HCT116 (cell line): Measurements from ENCODE around the gene RFX8.
"Not testable (repeated sequence)": the region's sequence is repeated elsewhere in the genome, so short reads cannot be mapped to it uniquely, and the experiment has no call there.

Experiments
- ELF1 ChIP-seq: IDR thresholded peaks from 2 replicates; pipeline ENCODE4 v1.6.1; 2012; ENCODE audit warnings: low read depth, borderline replicate concordance
- EZH2 ChIP-seq: fragments of 200-600 bp; sonication (generic); IDR thresholded peaks from 2 replicates; pipeline ENCODE4 v1.6.1; 2017; ENCODE audit warnings: antibody characterized with exemption, mixed run types
- EZH2phosphoT487 ChIP-seq: fragments of 200-600 bp; IDR thresholded peaks from 2 replicates; pipeline ENCODE4 v1.6.1; 2018; ENCODE audit warnings: antibody characterized with exemption, borderline replicate concordance
- JUND ChIP-seq: IDR thresholded peaks from 2 replicates; pipeline ENCODE4 v1.6.1; 2012
- POLR2A ChIP-seq: IDR thresholded peaks from 2 replicates; pipeline ENCODE4 v1.7.0; 2011; ENCODE audit warnings: borderline replicate concordance; ENCODE audit not compliant: insufficient read depth, insufficient read length; ENCODE audit errors: extremely low read depth
- POLR2AphosphoS5 ChIP-seq: IDR thresholded peaks from 2 replicates; pipeline ENCODE4 v1.6.1; 2011; ENCODE audit warnings: mild to moderate bottlenecking, low read depth, low read length, moderate library complexity
- SP1 ChIP-seq: IDR thresholded peaks from 2 replicates; pipeline ENCODE4 v1.6.1; 2012; ENCODE audit warnings: low read depth
- YY1 ChIP-seq: IDR thresholded peaks from 2 replicates; pipeline ENCODE4 v1.6.1; 2011; ENCODE audit warnings: low read length, low read depth, moderate library complexity, mild to moderate bottlenecking; ENCODE audit not compliant: insufficient replicate concordance; ENCODE audit errors: extremely low read depth
- TF ChIP-seq, protein P1 (sequence below), 3 experiments: fragments of 200-600 bp in 1 of 3; sonication (generic) in 1 of 3; IDR thresholded peaks in 2 of 3; conservative IDR thresholded peaks in 1 of 3; 2 replicates each; pipeline ENCODE4 v1.5.1; 2012 to 2017; ENCODE audit warnings: low read depth in 2 of 3, low read length in 2 of 3, antibody characterized with exemption in 1 of 3, borderline replicate concordance in 1 of 3, control low read depth in 1 of 3, mild to moderate bottlenecking in 1 of 3, mixed read lengths in 1 of 3, mixed run types in 1 of 3, moderate library complexity in 1 of 3; ENCODE audit not compliant: insufficient read depth in 1 of 3
- TF ChIP-seq, protein P2 (sequence below): IDR thresholded peaks from 2 replicates; pipeline ENCODE4 v1.6.1; 2011; ENCODE audit warnings: mild to moderate bottlenecking, low read length, moderate library complexity; ENCODE audit not compliant: insufficient replicate concordance; ENCODE audit errors: extremely low read depth
- TF ChIP-seq, protein P3 (sequence below): IDR thresholded peaks from 2 replicates; pipeline ENCODE4 v1.6.1; 2012

DNA sequence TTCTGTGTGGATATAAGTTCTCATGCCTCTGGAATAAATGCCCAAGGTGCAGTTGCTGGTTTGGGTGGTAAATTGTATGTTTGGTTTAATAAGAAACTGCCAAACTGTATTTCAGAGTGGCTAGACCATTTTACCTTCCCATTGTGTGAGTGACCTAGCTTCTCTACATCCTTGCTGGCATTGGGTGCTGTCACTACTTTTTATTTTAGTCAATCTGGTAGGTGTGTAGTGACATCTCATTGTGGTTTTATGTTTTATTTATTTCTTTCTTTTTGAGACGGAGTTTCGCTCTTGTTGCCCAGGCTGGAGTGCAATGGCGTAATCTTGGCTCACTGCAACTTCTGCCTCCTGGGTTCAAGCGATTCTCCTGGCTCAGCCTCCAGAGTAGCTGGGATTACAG lies 36.4 kb downstream of the RFX8 start:
- TF ChIP-seq YY1, POLR2A, EZH2phosphoT487, SP1, POLR2AphosphoS5, EZH2, ELF1, JUND: not testable (repeated sequence)
- TF ChIP-seq, protein P1, sequence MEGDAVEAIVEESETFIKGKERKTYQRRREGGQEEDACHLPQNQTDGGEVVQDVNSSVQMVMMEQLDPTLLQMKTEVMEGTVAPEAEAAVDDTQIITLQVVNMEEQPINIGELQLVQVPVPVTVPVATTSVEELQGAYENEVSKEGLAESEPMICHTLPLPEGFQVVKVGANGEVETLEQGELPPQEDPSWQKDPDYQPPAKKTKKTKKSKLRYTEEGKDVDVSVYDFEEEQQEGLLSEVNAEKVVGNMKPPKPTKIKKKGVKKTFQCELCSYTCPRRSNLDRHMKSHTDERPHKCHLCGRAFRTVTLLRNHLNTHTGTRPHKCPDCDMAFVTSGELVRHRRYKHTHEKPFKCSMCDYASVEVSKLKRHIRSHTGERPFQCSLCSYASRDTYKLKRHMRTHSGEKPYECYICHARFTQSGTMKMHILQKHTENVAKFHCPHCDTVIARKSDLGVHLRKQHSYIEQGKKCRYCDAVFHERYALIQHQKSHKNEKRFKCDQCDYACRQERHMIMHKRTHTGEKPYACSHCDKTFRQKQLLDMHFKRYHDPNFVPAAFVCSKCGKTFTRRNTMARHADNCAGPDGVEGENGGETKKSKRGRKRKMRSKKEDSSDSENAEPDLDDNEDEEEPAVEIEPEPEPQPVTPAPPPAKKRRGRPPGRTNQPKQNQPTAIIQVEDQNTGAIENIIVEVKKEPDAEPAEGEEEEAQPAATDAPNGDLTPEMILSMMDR (IDR thresholded peaks at IDR 0.05 in 2 of 3, conservative IDR thresholded peaks at IDR 0.05 in 1 of 3; ENCODE audit: borderline replicate concordance in 1 of 3, insufficient read depth in 1 of 3, low read depth in 2 of 3, low read length in 2 of 3), result not testable (repeated sequence)
- TF ChIP-seq, protein P2, sequence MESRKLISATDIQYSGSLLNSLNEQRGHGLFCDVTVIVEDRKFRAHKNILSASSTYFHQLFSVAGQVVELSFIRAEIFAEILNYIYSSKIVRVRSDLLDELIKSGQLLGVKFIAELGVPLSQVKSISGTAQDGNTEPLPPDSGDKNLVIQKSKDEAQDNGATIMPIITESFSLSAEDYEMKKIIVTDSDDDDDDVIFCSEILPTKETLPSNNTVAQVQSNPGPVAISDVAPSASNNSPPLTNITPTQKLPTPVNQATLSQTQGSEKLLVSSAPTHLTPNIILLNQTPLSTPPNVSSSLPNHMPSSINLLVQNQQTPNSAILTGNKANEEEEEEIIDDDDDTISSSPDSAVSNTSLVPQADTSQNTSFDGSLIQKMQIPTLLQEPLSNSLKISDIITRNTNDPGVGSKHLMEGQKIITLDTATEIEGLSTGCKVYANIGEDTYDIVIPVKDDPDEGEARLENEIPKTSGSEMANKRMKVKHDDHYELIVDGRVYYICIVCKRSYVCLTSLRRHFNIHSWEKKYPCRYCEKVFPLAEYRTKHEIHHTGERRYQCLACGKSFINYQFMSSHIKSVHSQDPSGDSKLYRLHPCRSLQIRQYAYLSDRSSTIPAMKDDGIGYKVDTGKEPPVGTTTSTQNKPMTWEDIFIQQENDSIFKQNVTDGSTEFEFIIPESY, result not testable (repeated sequence)
- TF ChIP-seq, protein P3, sequence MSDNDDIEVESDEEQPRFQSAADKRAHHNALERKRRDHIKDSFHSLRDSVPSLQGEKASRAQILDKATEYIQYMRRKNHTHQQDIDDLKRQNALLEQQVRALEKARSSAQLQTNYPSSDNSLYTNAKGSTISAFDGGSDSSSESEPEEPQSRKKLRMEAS, result not testable (repeated sequence)
